ENCODE measurements around the gene RCVRN.

GRCh38 chr17:9883451-9883850 is 21.6 kb downstream of the RCVRN start:
- TF ChIP-seq TAF1 (IDR thresholded peaks at IDR 0.05; ENCODE audit: low read depth) = no peak
- no peak for TF ChIP-seq EP300 (IDR thresholded peaks at IDR 0.05; ENCODE audit: borderline replicate concordance)
- TF ChIP-seq ZBTB7A (IDR thresholded peaks at IDR 0.05; ENCODE audit: low read depth) = no peak
- TF ChIP-seq FOXM1 (IDR thresholded peaks at IDR 0.05; ENCODE audit: borderline replicate concordance, low read depth) = no peak
- TF ChIP-seq RAD21 (IDR thresholded peaks at IDR 0.05; ENCODE audit: low read depth) = no peak
- TF ChIP-seq TCF12 (IDR thresholded peaks at IDR 0.05; ENCODE audit: low read depth) = no peak
- TF ChIP-seq USF1 (IDR thresholded peaks at IDR 0.05) = no peak
- no peak for TF ChIP-seq EGR1 (IDR thresholded peaks at IDR 0.05)
- TF ChIP-seq MAX (IDR thresholded peaks at IDR 0.05) = no peak

All from Ishikawa (cell line).